ENCODE data around the gene C13orf46. TPM values are rescaled to one million over a fixed set of nuclear protein-coding genes. Genes with fewer than 3 reads are reported as not detected.

Gene C13orf46
- total and polyA plus RNA-seq, 2 donors (not counting 1 experiment from before 2014, with no cell fraction given), result 1.4 to 4.8 TPM

DNA sequence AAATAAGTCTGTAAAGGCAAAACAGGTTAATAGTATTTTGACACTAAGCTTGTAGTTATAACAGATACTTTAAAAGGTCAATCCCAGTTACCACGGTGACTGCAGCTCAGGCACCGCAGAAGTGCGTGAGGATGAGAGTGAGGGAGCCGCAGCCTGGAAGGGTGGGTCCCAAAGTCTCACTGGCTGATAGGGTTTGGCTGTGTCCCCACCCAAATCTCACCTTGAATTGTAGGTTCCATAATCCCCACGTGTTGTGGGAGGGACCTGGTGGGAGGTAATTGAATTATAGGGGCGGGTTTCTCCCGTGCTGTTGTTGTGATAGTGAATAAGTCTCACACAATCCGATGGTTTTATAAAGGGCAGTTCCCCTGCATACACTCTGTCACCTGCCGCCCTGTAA lies 70.0 kb downstream of the C13orf46 start:
- H3K4me1 Mint-ChIP-seq, result peaks cover 7% of the 10 kb centered on the region
- Histone ChIP-seq H3K36me3 (replicated peaks in 1 of 2; ENCODE audit: control extremely low read depth in 1 of 2, control insufficient read depth in 1 of 2, extremely low read depth in 1 of 2, insufficient read depth in 2 of 2, low read length in 1 of 2) (no peaks in the 10 kb centered on the region), H3K27me3 (replicated peaks in 1 of 4; ENCODE audit: control extremely low read depth in 1 of 4, control insufficient read depth in 3 of 4, insufficient read depth in 4 of 4, low read length in 3 of 4) (peaks cover 0 to 16% (median 9%) of the 10 kb centered on the region in 4 experiments), H3K79me2 (ENCODE audit: control insufficient read depth, insufficient read depth, low read length) (no peaks in the 10 kb centered on the region), H4K20me1 (ENCODE audit: control insufficient read depth, insufficient read depth, low read length, poor library complexity, severe bottlenecking) (no peaks in the 10 kb centered on the region), H3K9me3 (ENCODE audit: control extremely low read depth in 1 of 3, control insufficient read depth in 2 of 3, insufficient read depth in 1 of 3, low read length in 2 of 3) (peaks cover 0 to 5% (median 0%) of the 10 kb centered on the region in 3 donors), H2AFZ (ENCODE audit: insufficient read depth, low read depth, low read length, poor library complexity, severe bottlenecking) (no peak overlapping the region), H3K9ac (ENCODE audit: low read length) (no peak overlapping the region), H3K4me1 (ENCODE audit: control insufficient read depth in 2 of 2, insufficient read depth in 2 of 2, low read length in 2 of 2) (peaks cover 7% of the 10 kb centered on the region in 2 donors), H3K4me3 (ENCODE audit: control extremely low read depth in 1 of 5, extremely low read depth in 1 of 5, insufficient read depth in 1 of 5, low read depth in 2 of 5, low read length in 4 of 5) (no peak overlapping the region), H3K27ac (ENCODE audit: low read length in 2 of 2) (no peak overlapping the region), H3K4me2 (replicated peaks; ENCODE audit: low read depth, low read length, poor library complexity, severe bottlenecking) (no peak overlapping the region)
- DNase-seq (no peak), ATAC-seq (ENCODE audit: low read depth) (no peak)
- H3K4me3 Mint-ChIP-seq, result no peak overlapping the region
- POLR2A ChIA-PET, result no interaction called here
- H3K27me3 Mint-ChIP-seq, result peaks cover 16% of the 10 kb centered on the region
- no peaks in the 10 kb centered on the region for H3K9me3 Mint-ChIP-seq (ENCODE audit: insufficient read depth)
- WGBS (ENCODE audit: insufficient coverage), result 93% methylated on average over 5 of the region's 9 CpGs
- TF ChIP-seq EZH2 (IDR thresholded peaks at IDR 0.05; ENCODE audit: borderline replicate concordance, insufficient read depth, low read depth, low read length, poor library complexity, severe bottlenecking), result no peak
- TF ChIP-seq, protein P1, sequence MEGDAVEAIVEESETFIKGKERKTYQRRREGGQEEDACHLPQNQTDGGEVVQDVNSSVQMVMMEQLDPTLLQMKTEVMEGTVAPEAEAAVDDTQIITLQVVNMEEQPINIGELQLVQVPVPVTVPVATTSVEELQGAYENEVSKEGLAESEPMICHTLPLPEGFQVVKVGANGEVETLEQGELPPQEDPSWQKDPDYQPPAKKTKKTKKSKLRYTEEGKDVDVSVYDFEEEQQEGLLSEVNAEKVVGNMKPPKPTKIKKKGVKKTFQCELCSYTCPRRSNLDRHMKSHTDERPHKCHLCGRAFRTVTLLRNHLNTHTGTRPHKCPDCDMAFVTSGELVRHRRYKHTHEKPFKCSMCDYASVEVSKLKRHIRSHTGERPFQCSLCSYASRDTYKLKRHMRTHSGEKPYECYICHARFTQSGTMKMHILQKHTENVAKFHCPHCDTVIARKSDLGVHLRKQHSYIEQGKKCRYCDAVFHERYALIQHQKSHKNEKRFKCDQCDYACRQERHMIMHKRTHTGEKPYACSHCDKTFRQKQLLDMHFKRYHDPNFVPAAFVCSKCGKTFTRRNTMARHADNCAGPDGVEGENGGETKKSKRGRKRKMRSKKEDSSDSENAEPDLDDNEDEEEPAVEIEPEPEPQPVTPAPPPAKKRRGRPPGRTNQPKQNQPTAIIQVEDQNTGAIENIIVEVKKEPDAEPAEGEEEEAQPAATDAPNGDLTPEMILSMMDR (IDR thresholded peaks at IDR 0.05), result no peak
- H3K27ac Mint-ChIP-seq, result no peak overlapping the region
- intact Hi-C loops (cut with micrococcal nuclease), result no loop called here
- CTCF ChIA-PET, result interaction anchor here (1.2 kb wide), 1 partner anchor 179 kb away, joined by 4 read pairs; no protein-coding TSS in a partner anchor

Other genes starting within 250 kb of the C13orf46 start
- 5.9 and 8.2 TPM in 2 replicates for gene TMEM255B, start 214.8 kb downstream of the C13orf46 start, total RNA-seq
- gene TMEM255B, start 214.8 kb downstream of the C13orf46 start, polyA plus RNA-seq, result 0.63 and 2.1 TPM in 2 replicates
- 0.25 and 0.66 TPM in 2 replicates for gene GAS6, start 110.0 kb downstream of the C13orf46 start, total RNA-seq
- gene GAS6, start 110.0 kb downstream of the C13orf46 start, polyA plus RNA-seq, result 0.78 and 1.2 TPM in 2 replicates
- gene RASA3, start 158.5 kb upstream of the C13orf46 start, total RNA-seq, result 87.4 and 88.8 TPM in 2 replicates
- 45.9 and 54.2 TPM in 2 replicates for gene RASA3, start 158.5 kb upstream of the C13orf46 start, polyA plus RNA-seq
- gene CFAP97D2, start 205.2 kb upstream of the C13orf46 start, total RNA-seq, result 0.22 TPM in 1 of 2 replicates, not detected in the other
- 0.09 and 0.32 TPM in 2 replicates for gene CFAP97D2, start 205.2 kb upstream of the C13orf46 start, polyA plus RNA-seq

All from B cell (primary cell).